Stimulated activated CD4-positive, alpha-beta T cell treated with anti-CD3 and anti-CD28 coated beads, Interleukin-1b, Interleukin-23, amount 100 ng/mL, for 48 hours (primary cell): ENCODE results near the gene IFNB1.
A peak's percentile ranks its signal among the peaks of the same experiment; 100 is the strongest.

Experiments used
- DNase-seq: peaks from one replicate; pipeline ENCODE4 v3.0.0-alpha.2; 2020

Gene IFNB1

GRCh38 chr9:21060919-21061561 is 16.7 kb downstream of the IFNB1 start:
- DNase-seq = no peak

GRCh38 chr9:21056931-21057330 is 20.8 kb downstream of the IFNB1 start:
- DNase-seq = no peak

- no peak for DNase-seq
Observed at GRCh38 chr9:21053851-21054250, 23.9 kb downstream of the IFNB1 start.

GRCh38 chr9:21047281-21047691 is 30.5 kb downstream of the IFNB1 start:
- DNase-seq = no peak

- DNase-seq = no peak
Observed at GRCh38 chr9:21043841-21044240, 33.9 kb downstream of the IFNB1 start.

- DNase-seq = no peak
Observed at GRCh38 chr9:21042466-21042865, 35.3 kb downstream of the IFNB1 start.

- no peak for DNase-seq
Observed at GRCh38 chr9:21039302-21039701, 38.4 kb downstream of the IFNB1 start.

- DNase-seq = no peak
Observed at GRCh38 chr9:21037278-21037677, 40.5 kb downstream of the IFNB1 start.

GRCh38 chr9:21031808-21032183 is 45.9 kb downstream of the IFNB1 start:
- DNase-seq = no peak

GRCh38 chr9:21031091-21031807 is 46.5 kb downstream of the IFNB1 start, which contains the start of gene HACD4:
HACD4 (minus strand) TSS chr9:21031640; CDS start chr9:21031590, 50 bp downstream.
- DNase-seq = peak; percentile 62

GRCh38 chr9:21030389-21031035 is 47.2 kb downstream of the IFNB1 start:
- DNase-seq = peak; percentile 6

- no peak for DNase-seq
Observed at GRCh38 chr9:21029661-21030060, 48.1 kb downstream of the IFNB1 start.

GRCh38 chr9:21028466-21028865 is 49.3 kb downstream of the IFNB1 start:
- peak; percentile 5 for DNase-seq

GRCh38 chr9:21027295-21027694 is 50.4 kb downstream of the IFNB1 start:
- DNase-seq = no peak
